Measurements from ENCODE around the gene MB. TPM values are rescaled to one million over a fixed set of nuclear protein-coding genes. Genes with fewer than 3 reads are reported as not detected.
A peak's percentile ranks its signal among the peaks of the same experiment; 100 is the strongest.
"Not testable (repeated sequence)": the region's sequence is repeated elsewhere in the genome, so short reads cannot be mapped to it uniquely, and the experiment has no call there.

The MB gene
- polyA plus RNA-seq, 10 donors: 190 to 359 (median 242) TPM

DNA sequence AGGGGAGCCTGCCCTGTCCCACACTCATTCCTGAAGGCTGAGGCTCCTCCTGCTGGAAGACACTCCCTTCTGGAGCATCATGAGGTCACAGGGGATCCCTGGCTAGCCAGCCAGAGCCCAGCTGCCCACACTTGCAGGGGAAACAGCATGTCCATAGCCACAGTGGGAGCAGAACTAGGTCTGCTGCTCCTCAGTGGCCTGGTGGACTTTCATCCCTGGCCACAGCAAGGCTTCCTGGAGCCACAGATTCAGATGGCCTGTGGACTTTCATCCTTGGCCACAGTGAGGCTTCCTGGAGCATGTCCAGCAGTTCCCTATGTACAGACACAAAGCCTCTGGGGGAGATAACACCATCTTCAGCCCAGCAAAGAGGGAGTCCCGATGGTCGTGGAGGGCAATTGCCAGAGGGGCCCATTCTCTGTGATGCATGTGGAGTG lies 25.2 kb upstream of the MB start:
- DNase-seq: no peak

- no peak for DNase-seq
These were observed 24.5 kb upstream of the MB start for GRCh38 chr22:35641494-35642120.

DNA sequence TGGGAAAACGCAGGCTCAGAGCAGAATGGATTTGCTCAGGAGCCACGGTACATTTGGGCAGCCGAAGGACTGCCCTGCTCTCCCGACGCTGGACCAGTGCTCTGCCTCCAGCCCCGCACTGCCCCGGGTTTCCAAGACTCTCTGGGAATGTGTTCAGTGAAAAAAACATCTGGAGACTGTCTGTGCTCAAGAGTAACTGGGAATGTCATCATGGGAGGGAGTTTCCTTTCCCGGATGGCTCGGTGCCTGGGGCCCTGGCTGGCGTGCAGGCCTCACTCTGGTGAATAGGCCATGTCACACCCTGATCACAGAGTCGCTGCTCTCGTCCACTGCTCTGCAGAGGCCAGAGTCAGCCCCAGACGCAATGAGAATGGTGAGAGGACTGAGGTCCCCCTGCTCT lies 21.3 kb upstream of the MB start:
- peak; percentile 81 to 94 (median 85) for DNase-seq

GRCh38 chr22:35638001-35638400 lies 20.9 kb upstream of the MB start:
- peak in 1 of 3 donors; percentile 69 for DNase-seq

GRCh38 chr22:35637254-35637653 lies 20.1 kb upstream of the MB start:
- DNase-seq: no peak

DNA sequence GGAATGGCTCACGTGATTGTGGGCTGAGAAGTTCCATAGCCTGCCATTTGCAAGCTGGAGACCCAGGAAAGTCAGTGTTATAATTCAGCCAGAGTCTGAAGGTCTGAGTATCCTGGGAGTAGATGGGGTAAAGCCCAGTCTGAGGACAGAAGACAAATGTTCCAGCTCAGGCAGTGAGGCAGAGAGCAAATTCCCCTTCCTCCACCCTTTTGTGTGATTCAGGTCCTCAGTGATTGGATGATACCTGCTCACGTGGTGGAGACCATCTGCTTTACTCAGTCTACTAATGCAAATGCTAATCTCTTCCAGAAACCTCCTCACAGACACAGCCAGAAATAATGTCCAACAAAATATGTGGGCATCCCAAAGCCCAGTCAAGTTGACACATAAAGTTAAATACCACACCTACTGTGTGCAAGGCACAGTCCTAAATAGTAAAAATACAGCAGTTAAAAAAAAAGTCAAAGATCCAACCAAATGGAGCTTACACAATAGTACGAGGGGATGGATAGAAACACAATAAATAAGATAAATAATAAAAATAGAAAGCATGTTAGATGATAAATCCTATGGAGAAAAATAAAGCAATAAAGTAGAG lies 17.9 kb upstream of the MB start:
- DNase-seq: no peak

GRCh38 chr22:35634015-35634414 lies 16.9 kb upstream of the MB start:
- no peak for DNase-seq

DNA sequence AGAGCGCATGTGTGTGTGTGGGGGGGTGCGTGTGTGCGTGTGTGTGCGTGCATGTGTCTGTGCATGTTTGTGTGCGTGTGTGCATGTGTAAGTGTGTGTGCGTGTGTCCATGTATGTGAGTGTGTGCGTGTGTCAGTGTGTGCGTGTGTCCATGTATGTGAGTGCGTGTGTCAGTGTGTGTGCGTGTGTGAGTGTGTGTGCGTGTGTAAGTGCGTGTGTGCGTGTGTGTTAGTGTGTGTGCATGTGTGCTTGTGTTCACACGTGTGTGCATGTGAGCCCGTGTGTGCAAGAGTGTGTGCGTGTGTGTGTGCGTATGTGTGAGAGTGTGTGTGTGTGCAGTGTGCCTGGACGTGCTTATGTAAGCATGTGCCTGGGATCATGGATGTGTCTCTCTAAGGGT lies 16.4 kb upstream of the MB start:
- no peak for DNase-seq

DNA sequence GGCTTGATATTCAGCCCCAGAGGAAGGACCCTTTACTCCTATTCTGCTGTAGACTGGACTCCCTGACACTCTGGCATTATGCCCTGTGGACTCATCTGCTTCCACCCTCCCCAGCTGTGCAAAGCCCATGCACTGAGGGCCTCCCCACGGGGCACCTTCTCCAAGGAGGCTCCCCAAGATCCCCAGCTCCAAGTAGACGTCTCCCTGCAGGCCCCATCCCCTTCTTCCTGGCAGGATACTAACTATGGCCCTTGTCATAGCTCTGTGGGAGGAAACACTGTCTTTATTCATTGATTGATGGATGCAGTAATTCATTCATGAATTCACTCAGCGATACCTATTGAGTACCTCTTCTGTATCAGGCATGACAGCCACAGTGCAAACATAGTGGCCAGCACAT lies 15.8 kb upstream of the MB start:
- DNase-seq: no peak

DNA sequence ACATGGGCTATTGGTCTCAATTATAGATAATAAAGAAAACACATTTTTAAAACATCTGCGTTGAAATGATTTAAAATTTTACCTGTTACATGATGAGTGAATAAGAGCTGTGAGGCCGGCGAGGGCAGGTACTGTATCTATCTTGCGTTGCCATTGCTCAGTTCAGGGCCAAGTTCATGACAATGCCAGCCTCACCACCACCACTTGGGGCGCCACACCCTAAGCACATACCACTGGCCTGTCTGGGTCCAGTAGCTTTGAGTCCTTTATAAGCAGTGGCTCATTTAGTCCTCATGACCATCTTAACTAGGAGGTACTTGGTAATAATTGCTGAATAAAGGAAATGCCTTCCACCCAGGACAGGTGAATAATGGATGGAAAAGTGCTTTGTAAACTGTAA lies 14.5 kb upstream of the MB start:
- DNase-seq: no peak

GRCh38 chr22:35630891-35631290 lies 13.8 kb upstream of the MB start:
- no peak for DNase-seq

- no peak for DNase-seq
These were observed 13.3 kb upstream of the MB start for GRCh38 chr22:35630387-35630793.

GRCh38 chr22:35629406-35630216 lies 12.5 kb upstream of the MB start:
- peak in 2 of 3 donors; percentile 59 to 97 for DNase-seq

- no peak for DNase-seq
These were observed 11.6 kb upstream of the MB start for GRCh38 chr22:35628732-35629131.

GRCh38 chr22:35627267-35628041 lies 10.3 kb upstream of the MB start:
- DNase-seq: peak; percentile 71 to 93 (median 83)

GRCh38 chr22:35625763-35626432 lies 8.8 kb upstream of the MB start:
- no peak for DNase-seq

DNA sequence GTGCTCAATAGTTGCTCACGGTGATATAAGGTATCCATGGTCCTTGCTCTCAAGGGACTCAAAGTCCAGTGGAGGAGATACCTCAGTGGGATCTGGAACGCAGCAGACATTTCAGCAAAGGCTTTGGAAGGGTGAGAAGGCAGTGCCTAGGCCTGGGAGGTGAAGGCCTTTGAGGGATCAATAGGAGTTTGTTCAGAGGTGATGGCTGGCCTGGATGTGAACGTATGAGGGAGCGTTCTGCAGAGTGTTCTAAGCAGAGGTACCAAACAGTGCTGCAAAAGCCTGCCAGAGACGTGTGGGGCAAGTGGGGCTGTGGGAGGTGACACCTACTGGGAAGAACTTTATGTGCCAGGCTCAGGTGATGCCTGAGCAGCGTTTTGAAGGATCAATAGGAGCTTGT lies 7.4 kb upstream of the MB start:
- DNase-seq: no peak

DNA sequence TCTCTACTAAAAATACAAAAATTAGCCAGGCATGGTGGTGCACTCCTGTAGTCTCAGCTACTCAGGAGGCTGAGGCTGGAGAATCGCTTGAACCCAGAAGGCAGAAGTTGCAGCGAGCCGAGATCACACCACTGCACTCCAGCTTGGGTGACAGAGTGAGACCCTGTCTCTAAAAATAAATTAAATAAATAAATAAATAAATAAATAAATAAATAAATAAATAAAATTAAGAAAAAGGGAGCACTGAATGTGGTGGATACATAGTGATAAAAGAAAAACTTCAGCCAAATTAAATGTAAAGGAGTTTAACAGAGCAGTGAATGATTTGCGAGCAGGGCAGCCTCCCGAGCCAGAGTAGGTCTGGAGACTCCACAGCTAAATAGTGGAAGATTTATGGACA lies 6.8 kb upstream of the MB start:
- DNase-seq: not testable (repeated sequence)

DNA sequence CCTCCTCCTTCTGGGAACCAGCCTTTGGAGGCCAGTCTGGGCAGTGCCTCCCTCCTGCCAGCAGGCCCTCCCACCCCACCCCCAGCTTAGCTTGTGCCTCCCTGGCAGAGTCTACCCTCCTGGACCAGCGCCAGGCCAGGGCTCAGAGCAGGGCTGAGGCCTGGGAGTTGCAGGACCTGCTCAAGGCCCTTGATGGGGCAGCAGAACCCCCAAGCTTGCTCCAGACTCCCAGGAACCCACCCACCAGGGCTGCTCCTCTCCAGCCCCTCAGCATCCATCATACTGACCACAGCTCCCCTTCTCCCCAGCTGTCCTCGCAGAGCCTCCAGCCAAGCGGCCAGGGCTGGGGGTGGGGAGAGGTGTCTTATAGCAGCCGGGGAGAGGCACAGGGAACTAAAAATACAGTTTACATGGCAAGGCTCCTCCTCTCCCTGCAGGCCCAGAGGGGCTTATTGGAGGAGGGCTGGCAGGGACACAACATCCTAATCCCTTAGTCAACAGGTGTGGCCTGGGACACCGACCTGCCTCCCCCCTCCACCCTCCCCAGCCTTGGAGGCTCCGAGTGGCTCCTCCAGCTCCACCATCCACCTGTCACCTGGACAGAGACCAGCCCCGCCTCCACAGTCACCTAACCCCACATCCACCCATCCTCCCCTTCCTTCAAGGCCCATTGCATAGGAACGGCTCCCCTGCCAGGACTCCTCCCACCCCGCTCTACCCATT lies 5.2 kb upstream of the MB start:
- DNase-seq: peak; percentile 76 to 81 (median 76)

DNA sequence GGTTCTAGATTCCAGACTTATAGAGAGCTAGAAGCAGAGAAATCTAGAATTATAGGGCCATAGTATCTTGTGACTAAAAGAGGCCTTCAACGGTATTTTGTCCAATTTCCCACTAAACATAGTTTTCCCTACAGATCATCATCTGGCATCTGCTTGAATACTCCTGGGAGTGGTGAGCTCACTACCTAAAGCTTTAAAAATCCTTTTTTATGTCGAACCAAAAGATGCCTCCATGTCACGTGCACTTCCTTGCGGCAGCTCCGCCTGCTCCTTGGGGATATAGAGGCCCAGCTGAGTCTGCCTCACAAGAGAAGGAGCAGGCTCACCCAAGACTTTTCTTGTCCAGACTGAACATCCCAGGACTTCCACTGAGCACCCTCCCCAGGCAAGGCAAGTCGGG lies 4.3 kb upstream of the MB start:
- no peak for DNase-seq

Data from muscle of back (tissue), 11 donors.